ENCODE results near the gene NAPA. TPM values are rescaled to one million over a fixed set of nuclear protein-coding genes. Genes with fewer than 3 reads are reported as not detected.

The NAPA gene
- total and polyA plus RNA-seq, 2 of the 13 experiments (the other 11 are each of a cell fraction or from before 2014, with no cell fraction given) = 32.6 to 65.9 TPM

DNA sequence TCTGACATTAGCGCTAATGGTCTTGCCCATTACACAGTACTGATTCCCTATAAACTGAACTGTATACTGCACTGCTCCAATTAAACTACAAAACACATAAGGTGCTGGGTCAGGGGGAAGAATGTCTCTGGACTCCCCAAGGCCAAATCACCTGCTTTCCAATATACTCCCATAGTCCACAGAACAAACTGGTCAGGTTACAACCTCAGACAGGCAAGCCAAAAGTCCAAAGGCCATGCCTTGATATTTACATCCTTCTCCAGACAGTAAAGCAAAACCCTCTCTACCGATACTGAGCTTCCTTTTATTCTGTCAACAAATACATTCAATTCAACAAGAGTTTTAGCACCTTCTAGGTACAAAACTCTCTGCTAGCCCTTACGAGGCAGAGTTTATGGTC, 49.2 kb upstream of the NAPA start (continued):
- TF ChIP-seq ZEB1 (IDR thresholded peaks at IDR 0.05; ENCODE audit: insufficient replicate concordance, low read depth) (no peak), HOXD1 (CRISPR knock-in tag; IDR thresholded peaks at IDR 0.05) (no peak), SOX6 (IDR thresholded peaks at IDR 0.05) (no peak), SOX6 (CRISPR knock-in tag; IDR thresholded peaks at IDR 0.05) (peak; percentile 26; the same call in 1 of the 2 replicates), EP300 (IDR thresholded peaks at IDR 0.05; ENCODE audit: low read depth in 2 of 2, low read length in 2 of 2) (peak in 1 of 2 experiments; percentile 22; a peak in 1 of 4 replicates), EP300 (CRISPR knock-in tag; IDR thresholded peaks at IDR 0.05; ENCODE audit: borderline replicate concordance) (no peak), ZNF747 (CRISPR knock-in tag; IDR thresholded peaks at IDR 0.05; ENCODE audit: borderline replicate concordance) (no peak), ZNF572 (CRISPR knock-in tag; IDR thresholded peaks at IDR 0.05) (no peak), HNF4G (IDR thresholded peaks at IDR 0.05; ENCODE audit: borderline replicate concordance, low read depth, low read length) (peak; percentile 77), HNF4G (CRISPR knock-in tag; IDR thresholded peaks at IDR 0.05; ENCODE audit: borderline replicate concordance, low read depth) (peak; percentile 56; the same call in 1 of the 2 replicates), ZKSCAN1 (IDR thresholded peaks at IDR 0.05; ENCODE audit: low read length) (no peak), EZH2 (conservative IDR thresholded peaks at IDR 0.05; ENCODE audit: low read depth, low read length) (no peak), HDAC2 (CRISPR knock-in tag; IDR thresholded peaks at IDR 0.05) (peak; percentile 42; the same call in 1 of the 2 replicates), KAT2B (IDR thresholded peaks at IDR 0.05; ENCODE audit: borderline replicate concordance, low read depth, low read length) (no peak), ZNF629 (CRISPR knock-in tag; conservative IDR thresholded peaks at IDR 0.05) (no peak), RXRB (CRISPR knock-in tag; IDR thresholded peaks at IDR 0.05; ENCODE audit: borderline replicate concordance) (0 out of 2 replicates have a peak, but pooled peaks have one; percentile 16), ZNF556 (CRISPR knock-in tag; IDR thresholded peaks at IDR 0.05; ENCODE audit: borderline replicate concordance) (no peak), TSC22D2 (CRISPR knock-in tag; IDR thresholded peaks at IDR 0.05; ENCODE audit: borderline replicate concordance) (no peak), HHEX (CRISPR knock-in tag; IDR thresholded peaks at IDR 0.05) (peak; percentile 43; the same call in 1 of the 2 replicates), ARHGAP35 (CRISPR knock-in tag; IDR thresholded peaks at IDR 0.05; ENCODE audit: borderline replicate concordance) (no peak), RFX1 (IDR thresholded peaks at IDR 0.05) (no peak), ZKSCAN8 (CRISPR knock-in tag; IDR thresholded peaks at IDR 0.05; ENCODE audit: borderline replicate concordance) (no peak), TP53 (CRISPR knock-in tag; conservative IDR thresholded peaks at IDR 0.05) (no peak), GATAD2A (CRISPR knock-in tag; IDR thresholded peaks at IDR 0.05) (peak; percentile 80), ZNF644 (CRISPR knock-in tag; IDR thresholded peaks at IDR 0.05; ENCODE audit: low read depth) (0 out of 2 replicates have a peak, but pooled peaks have one; percentile 15), MEF2D (CRISPR knock-in tag; IDR thresholded peaks at IDR 0.05) (0 out of 2 replicates have a peak, but pooled peaks have one; percentile 17), XRCC5 (optimal IDR thresholded peaks at IDR 0.05; ENCODE audit: low read length) (no peak), ZNF441 (CRISPR knock-in tag; IDR thresholded peaks at IDR 0.05; ENCODE audit: borderline replicate concordance) (no peak), ZNF260 (CRISPR knock-in tag; IDR thresholded peaks at IDR 0.05; ENCODE audit: borderline replicate concordance, low read depth) (no peak), NFKBIZ (CRISPR knock-in tag; IDR thresholded peaks at IDR 0.05) (no peak), MED8 (CRISPR knock-in tag; IDR thresholded peaks at IDR 0.05; ENCODE audit: insufficient replicate concordance) (no peak), NRL (CRISPR knock-in tag; IDR thresholded peaks at IDR 0.05; ENCODE audit: borderline replicate concordance) (no peak)
- TF ChIP-seq, protein P1, sequence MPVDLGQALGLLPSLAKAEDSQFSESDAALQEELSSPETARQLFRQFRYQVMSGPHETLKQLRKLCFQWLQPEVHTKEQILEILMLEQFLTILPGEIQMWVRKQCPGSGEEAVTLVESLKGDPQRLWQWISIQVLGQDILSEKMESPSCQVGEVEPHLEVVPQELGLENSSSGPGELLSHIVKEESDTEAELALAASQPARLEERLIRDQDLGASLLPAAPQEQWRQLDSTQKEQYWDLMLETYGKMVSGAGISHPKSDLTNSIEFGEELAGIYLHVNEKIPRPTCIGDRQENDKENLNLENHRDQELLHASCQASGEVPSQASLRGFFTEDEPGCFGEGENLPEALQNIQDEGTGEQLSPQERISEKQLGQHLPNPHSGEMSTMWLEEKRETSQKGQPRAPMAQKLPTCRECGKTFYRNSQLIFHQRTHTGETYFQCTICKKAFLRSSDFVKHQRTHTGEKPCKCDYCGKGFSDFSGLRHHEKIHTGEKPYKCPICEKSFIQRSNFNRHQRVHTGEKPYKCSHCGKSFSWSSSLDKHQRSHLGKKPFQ (CRISPR knock-in tag; IDR thresholded peaks at IDR 0.05; ENCODE audit: insufficient replicate concordance) = no peak
